ENCODE data around the gene CCDC188. TPM values are rescaled to one million over a fixed set of nuclear protein-coding genes. Genes with fewer than 3 reads are reported as not detected.

The CCDC188 gene
- total and polyA plus RNA-seq, 9 of the 15 experiments (the other 6 are each of a cell fraction or from before 2014, with no cell fraction given) = not detected

DNA sequence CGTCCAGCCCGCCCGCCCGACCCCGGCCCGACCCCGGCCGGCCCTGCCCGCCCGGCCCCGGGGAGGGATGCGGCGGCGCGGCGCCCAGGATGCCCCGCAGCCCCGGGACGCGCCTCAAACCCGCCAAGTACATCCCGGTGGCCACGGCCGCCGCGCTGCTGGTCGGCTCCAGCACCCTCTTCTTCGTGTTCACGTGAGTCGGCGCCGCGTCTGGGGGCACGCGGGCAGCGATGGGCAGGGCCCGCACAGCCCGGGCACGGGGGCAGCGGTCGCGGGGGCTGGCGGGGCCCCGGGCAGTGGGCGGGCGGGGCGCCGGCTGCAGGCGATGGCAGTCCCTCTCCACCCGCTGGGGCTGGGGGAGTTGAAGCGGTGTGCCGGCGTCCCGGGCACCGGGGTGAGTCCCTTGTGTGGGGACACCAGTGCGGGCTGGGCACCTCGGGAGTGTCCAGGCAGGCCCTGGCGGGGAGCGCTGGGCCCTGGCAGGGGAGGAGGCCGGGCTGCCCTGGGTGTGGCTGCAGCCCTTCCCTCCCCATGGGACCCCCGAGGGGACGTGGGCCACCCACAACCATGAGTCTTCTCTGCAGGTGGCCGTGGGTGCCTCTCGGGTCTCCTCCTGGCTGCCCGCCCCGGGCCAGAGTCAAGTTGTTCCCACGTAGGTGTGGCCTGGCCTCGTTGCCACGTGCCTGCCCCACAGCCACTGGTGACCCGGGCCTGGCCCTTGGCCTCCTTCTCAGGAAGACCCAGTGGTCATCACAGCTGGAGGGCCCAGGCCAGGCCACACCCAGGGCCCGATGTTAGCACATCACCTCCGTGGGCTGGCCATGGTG, 18.8 kb downstream of the CCDC188 start:
- POLR2A ChIA-PET = no interaction called here
- Histone ChIP-seq H3K4me3 (peak overlapping the region; percentile 62), H3K4me1 (replicated peaks in 1 of 2; ENCODE audit: control insufficient read depth in 2 of 2, insufficient read depth in 2 of 2, low read length in 2 of 2) (peaks cover 11 to 84% of the 10 kb centered on the region in 2 experiments), H3K9me3 (replicated peaks; ENCODE audit: control insufficient read depth, insufficient read depth, low read depth, low read length) (no peaks in the 10 kb centered on the region), H3K27me3 (ENCODE audit: control insufficient read depth in 2 of 2, insufficient read depth in 2 of 2, low read length in 2 of 2) (no peaks in the 10 kb centered on the region), H3K36me3 (ENCODE audit: control insufficient read depth, insufficient read depth, low read length) (peaks cover 12% of the 10 kb centered on the region; the same call in 2 of the 3 replicates), H3K9me1 (ENCODE audit: control insufficient read depth, insufficient read depth, low read length) (peaks cover 9% of the 10 kb centered on the region), H3K79me2 (ENCODE audit: control insufficient read depth, insufficient read depth, low read length) (peaks cover 21% of the 10 kb centered on the region), H3K27ac (ENCODE audit: extremely low read depth, low read depth, low read length) (no peak overlapping the region), H4K20me1 (replicated peaks; ENCODE audit: control insufficient read depth, insufficient read depth, low read length) (peaks cover 74% of the 10 kb centered on the region), H3K9ac (ENCODE audit: insufficient read depth in 1 of 2, low read depth in 2 of 2, low read length in 2 of 2) (peak overlapping the region; percentile 38 to 92), H3K4me2 (ENCODE audit: insufficient read depth, low read length) (peak overlapping the region; percentile 75), H2AFZ (ENCODE audit: low read depth, low read length) (peak overlapping the region; percentile 54)
- FAIRE-seq = no peak
- 3% methylated on average over 72 of the region's 72 CpGs for WGBS (ENCODE audit: insufficient coverage, low coverage, missing lambda C conversion rate)
- intact Hi-C loops (cut with micrococcal nuclease) (no loop called here), in situ Hi-C loops (cut with MboI) (no loop called here)
- CTCF ChIA-PET (ENCODE audit: low intra/inter-chr PET ratio) = interaction anchor here (5.8 kb wide), 1 partner anchor 161 kb away, joined by 80 read pairs; no protein-coding TSS in a partner anchor
- no TSS peak for BruUV-seq (replicated peaks)
- peak; percentile 59 to 88 (median 76) for DNase-seq (ENCODE audit: extremely low read depth in 1 of 4, low spot score in 3 of 4)
- 0 out of 3 replicates have a peak, but pooled peaks have one; percentile 0 for ATAC-seq
- no peak for TF ChIP-seq SMARCA4 (IDR thresholded peaks at IDR 0.05)
- TF ChIP-seq TEAD2 (tag; IDR thresholded peaks at IDR 0.05) = no peak
- no peak for TF ChIP-seq ZNF551 (CRISPR knock-in tag; IDR thresholded peaks at IDR 0.05)
- TF ChIP-seq SNRNP70 (optimal IDR thresholded peaks at IDR 0.05; ENCODE audit: low read depth, low read length) = no peak
- TF ChIP-seq ATF1 (CRISPR knock-in tag; IDR thresholded peaks at IDR 0.05) = no peak; the same call in 1 of the 2 replicates
- peak; percentile 63 for TF ChIP-seq ATF1 (tag; IDR thresholded peaks at IDR 0.05)
- TF ChIP-seq CUX1 (CRISPR knock-in tag; IDR thresholded peaks at IDR 0.05) = no peak
- TF ChIP-seq JUND (IDR thresholded peaks at IDR 0.05; ENCODE audit: borderline replicate concordance, low read depth, low read length) = no peak
- no peak for TF ChIP-seq JUND (tag; IDR thresholded peaks at IDR 0.05; ENCODE audit: borderline replicate concordance, low read depth, low read length)
- TF ChIP-seq IRF9 (tag; IDR thresholded peaks at IDR 0.05) = no peak
- no peak for TF ChIP-seq ZC3H4 (CRISPR knock-in tag; IDR thresholded peaks at IDR 0.05; ENCODE audit: borderline replicate concordance)
- TF ChIP-seq RBBP5 (IDR thresholded peaks at IDR 0.05; ENCODE audit: borderline replicate concordance, insufficient read depth, low read length, poor library complexity, severe bottlenecking) = peak; percentile 62
- no peak for TF ChIP-seq DACH1 (IDR thresholded peaks at IDR 0.05; ENCODE audit: partially characterized antibody)
- TF ChIP-seq ZNF184 (CRISPR knock-in tag; IDR thresholded peaks at IDR 0.05) = no peak
- no peak for TF ChIP-seq U2AF2 (optimal IDR thresholded peaks at IDR 0.05; ENCODE audit: low read depth, low read length)
